A673 (cell line): ENCODE data around the gene C12orf42.

ENCODE experiments used
- EZH2 ChIP-seq: fragments of 200-600 bp; sonication (generic); IDR thresholded peaks from 2 replicates; pipeline ENCODE4 v1.6.1; 2017; ENCODE audit warnings: borderline replicate concordance, low read depth, mild to moderate bottlenecking, mixed read lengths, antibody characterized with exemption, low read length; ENCODE audit not compliant: poor library complexity, severe bottlenecking
- TF ChIP-seq, protein P1 (sequence below): fragments of 300-800, 200-600 bp; sonication (generic); conservative IDR thresholded peaks from 2 replicates; pipeline ENCODE4 v1.5.1; 2017; ENCODE audit warnings: low read depth, mild to moderate bottlenecking, antibody characterized with exemption, low read length, moderate library complexity, mixed read lengths

DNA sequence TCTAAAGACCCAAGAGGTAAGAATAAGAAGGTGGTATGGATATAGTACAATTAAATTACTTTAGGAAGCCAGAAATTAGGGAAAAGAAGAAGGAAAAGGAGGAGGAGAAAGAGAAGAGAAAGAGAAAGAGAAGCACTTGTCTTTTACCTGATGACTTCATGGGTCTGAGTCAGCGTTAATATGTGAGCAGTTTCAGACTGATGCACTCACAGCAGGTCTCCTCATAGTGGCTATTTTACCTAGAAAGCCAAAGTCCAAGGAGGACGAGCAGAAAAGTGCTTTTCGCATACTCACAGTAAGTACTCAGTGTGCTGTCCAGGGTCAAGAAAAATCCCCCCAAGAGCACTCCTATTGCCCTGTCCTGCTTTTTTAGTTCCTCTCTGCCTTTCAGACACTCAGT, 222.1 kb downstream of the C12orf42 start:
- TF ChIP-seq, protein P1, sequence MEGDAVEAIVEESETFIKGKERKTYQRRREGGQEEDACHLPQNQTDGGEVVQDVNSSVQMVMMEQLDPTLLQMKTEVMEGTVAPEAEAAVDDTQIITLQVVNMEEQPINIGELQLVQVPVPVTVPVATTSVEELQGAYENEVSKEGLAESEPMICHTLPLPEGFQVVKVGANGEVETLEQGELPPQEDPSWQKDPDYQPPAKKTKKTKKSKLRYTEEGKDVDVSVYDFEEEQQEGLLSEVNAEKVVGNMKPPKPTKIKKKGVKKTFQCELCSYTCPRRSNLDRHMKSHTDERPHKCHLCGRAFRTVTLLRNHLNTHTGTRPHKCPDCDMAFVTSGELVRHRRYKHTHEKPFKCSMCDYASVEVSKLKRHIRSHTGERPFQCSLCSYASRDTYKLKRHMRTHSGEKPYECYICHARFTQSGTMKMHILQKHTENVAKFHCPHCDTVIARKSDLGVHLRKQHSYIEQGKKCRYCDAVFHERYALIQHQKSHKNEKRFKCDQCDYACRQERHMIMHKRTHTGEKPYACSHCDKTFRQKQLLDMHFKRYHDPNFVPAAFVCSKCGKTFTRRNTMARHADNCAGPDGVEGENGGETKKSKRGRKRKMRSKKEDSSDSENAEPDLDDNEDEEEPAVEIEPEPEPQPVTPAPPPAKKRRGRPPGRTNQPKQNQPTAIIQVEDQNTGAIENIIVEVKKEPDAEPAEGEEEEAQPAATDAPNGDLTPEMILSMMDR: no peak
- TF ChIP-seq EZH2: no peak
